ENCODE results near the gene LRRC2.
"Not testable (repeated sequence)": the region's sequence is repeated elsewhere in the genome, so short reads cannot be mapped to it uniquely, and the experiment has no call there.

Gene LRRC2

GRCh38 chr3:46593979-46594378, 27.9 kb upstream of the LRRC2 start:
- no peaks in the 10 kb centered on the region for H3K36me3 ChIP-seq (ENCODE audit: control insufficient read depth, insufficient read depth, low read length)
- no peaks in the 10 kb centered on the region for H3K79me2 ChIP-seq
- H3K9me3 ChIP-seq (ENCODE audit: control insufficient read depth, low read length) = no peaks in the 10 kb centered on the region
- no peak overlapping the region for H3K27ac ChIP-seq
- H3K4me3 ChIP-seq (ENCODE audit: low read depth, low read length) = no peak overlapping the region
- H3K27me3 ChIP-seq (ENCODE audit: control insufficient read depth, insufficient read depth, low read length) = no peaks in the 10 kb centered on the region
- no peak for TF ChIP-seq CTCF (IDR thresholded peaks at IDR 0.05)
- no peak overlapping the region for H2AFZ ChIP-seq
- H3K9ac ChIP-seq = no peak overlapping the region
- H3K4me1 ChIP-seq = no peaks in the 10 kb centered on the region
- no peak overlapping the region for H3K4me2 ChIP-seq (ENCODE audit: low read length)

GRCh38 chr3:46593274-46593862, 27.3 kb upstream of the LRRC2 start:
- no peak overlapping the region for H3K4me2 ChIP-seq (ENCODE audit: low read length)
- H3K79me2 ChIP-seq = no peaks in the 10 kb centered on the region
- H3K36me3 ChIP-seq (ENCODE audit: control insufficient read depth, insufficient read depth, low read length) = no peaks in the 10 kb centered on the region
- H3K4me3 ChIP-seq (ENCODE audit: low read depth, low read length) = no peak overlapping the region
- H3K27ac ChIP-seq = no peak overlapping the region
- H3K27me3 ChIP-seq (ENCODE audit: control insufficient read depth, insufficient read depth, low read length) = no peaks in the 10 kb centered on the region
- no peaks in the 10 kb centered on the region for H3K9me3 ChIP-seq (ENCODE audit: control insufficient read depth, low read length)
- no peaks in the 10 kb centered on the region for H3K4me1 ChIP-seq
- H3K9ac ChIP-seq = no peak overlapping the region
- no peak for TF ChIP-seq CTCF (IDR thresholded peaks at IDR 0.05)
- no peak overlapping the region for H2AFZ ChIP-seq

GRCh38 chr3:46587268-46587667, 21.2 kb upstream of the LRRC2 start:
- not testable (repeated sequence) for H3K4me3 ChIP-seq (ENCODE audit: low read depth, low read length); H3K4me1 ChIP-seq; H3K79me2 ChIP-seq; H3K36me3 ChIP-seq (ENCODE audit: control insufficient read depth, insufficient read depth, low read length); H3K9ac ChIP-seq; H3K27ac ChIP-seq; H3K9me3 ChIP-seq (ENCODE audit: control insufficient read depth, low read length); H2AFZ ChIP-seq; H3K4me2 ChIP-seq (ENCODE audit: low read length); H3K27me3 ChIP-seq (ENCODE audit: control insufficient read depth, insufficient read depth, low read length)

GRCh38 chr3:46586738-46587246, 20.7 kb upstream of the LRRC2 start:
- Histone ChIP-seq H3K27me3 (ENCODE audit: control insufficient read depth, insufficient read depth, low read length) (no peaks in the 10 kb centered on the region), H3K4me3 (ENCODE audit: low read depth, low read length) (no peak overlapping the region), H3K79me2 (no peaks in the 10 kb centered on the region), H3K9me3 (ENCODE audit: control insufficient read depth, low read length) (no peaks in the 10 kb centered on the region), H3K4me2 (ENCODE audit: low read length) (no peak overlapping the region), H3K4me1 (no peaks in the 10 kb centered on the region), H2AFZ (no peak overlapping the region), H3K27ac (no peak overlapping the region), H3K36me3 (ENCODE audit: control insufficient read depth, insufficient read depth, low read length) (no peaks in the 10 kb centered on the region), H3K9ac (no peak overlapping the region)
- no peak for TF ChIP-seq CTCF (IDR thresholded peaks at IDR 0.05)

- H3K27ac ChIP-seq = no peak overlapping the region
- H3K36me3 ChIP-seq (ENCODE audit: control insufficient read depth, insufficient read depth, low read length) = no peaks in the 10 kb centered on the region
- no peak for TF ChIP-seq CTCF (IDR thresholded peaks at IDR 0.05)
- H3K9ac ChIP-seq = no peak overlapping the region
- no peaks in the 10 kb centered on the region for H3K79me2 ChIP-seq
- H3K4me1 ChIP-seq = no peaks in the 10 kb centered on the region
- H3K27me3 ChIP-seq (ENCODE audit: control insufficient read depth, insufficient read depth, low read length) = no peaks in the 10 kb centered on the region
- H2AFZ ChIP-seq = no peak overlapping the region
- H3K9me3 ChIP-seq (ENCODE audit: control insufficient read depth, low read length) = no peaks in the 10 kb centered on the region
- H3K4me3 ChIP-seq (ENCODE audit: low read depth, low read length) = no peak overlapping the region
- no peak overlapping the region for H3K4me2 ChIP-seq (ENCODE audit: low read length)
These were observed 19.9 kb upstream of the LRRC2 start for GRCh38 chr3:46585799-46586693.
